HEK293 (cell line): ENCODE results near the gene ZNF217.

Experiments
- GFI1B ChIP-seq: fragments of 450-650 bp; formaldehyde crosslinking; IDR thresholded peaks from 2 replicates; pipeline ENCODE4 v1.5.1; 2016; ENCODE audit warnings: missing biosample characterization, missing genetic modification characterization
- GLIS1 ChIP-seq: fragments of 450-650 bp; formaldehyde crosslinking; IDR thresholded peaks from 2 replicates; pipeline ENCODE4 v1.5.1; 2016; ENCODE audit warnings: missing biosample characterization, missing genetic modification characterization
- MYNN ChIP-seq: fragments of 450-650 bp; formaldehyde crosslinking; IDR thresholded peaks from 2 replicates; pipeline ENCODE4 v1.5.1; 2016; ENCODE audit warnings: missing biosample characterization, missing genetic modification characterization, borderline replicate concordance
- REPIN1 ChIP-seq: fragments of 450-650 bp; formaldehyde crosslinking; IDR thresholded peaks from 2 replicates; pipeline ENCODE4 v1.5.1; 2017; ENCODE audit warnings: missing biosample characterization, missing genetic modification characterization, low read depth
- TRIM28 ChIP-seq: IDR thresholded peaks from 2 replicates; pipeline ENCODE4 v1.6.1; 2011; ENCODE audit warnings: low read length, control low read depth, borderline replicate concordance
- ZBTB11 ChIP-seq: fragments of 450-650 bp; formaldehyde crosslinking; conservative IDR thresholded peaks from 2 replicates; pipeline ENCODE4 v1.5.1; 2016; ENCODE audit warnings: low read depth, missing biosample characterization, missing genetic modification characterization
- ZBTB20 ChIP-seq: fragments of 450-650 bp; formaldehyde crosslinking; IDR thresholded peaks from 2 replicates; pipeline ENCODE4 v1.5.1; 2016; ENCODE audit warnings: missing biosample characterization, missing genetic modification characterization
- ZBTB21 ChIP-seq: fragments of 450-650 bp; formaldehyde crosslinking; IDR thresholded peaks from 2 replicates; pipeline ENCODE4 v1.5.1; 2017; ENCODE audit warnings: missing biosample characterization, missing genetic modification characterization
- ZBTB26 ChIP-seq: fragments of 450-650 bp; formaldehyde crosslinking; optimal IDR thresholded peaks from 2 replicates; pipeline ENCODE3; 2016; ENCODE audit warnings: missing biosample characterization, mild to moderate bottlenecking, missing genetic modification characterization
- ZFP3 ChIP-seq: fragments of 450-650 bp; formaldehyde crosslinking; IDR thresholded peaks from 2 replicates; pipeline ENCODE4 v1.5.1; 2016; ENCODE audit warnings: low read depth, missing biosample characterization, missing genetic modification characterization
- ZNF132 ChIP-seq: fragments of 450-650 bp; formaldehyde crosslinking; IDR thresholded peaks from 2 replicates; pipeline ENCODE4 v1.5.1; 2017; ENCODE audit warnings: missing biosample characterization, missing genetic modification characterization, borderline replicate concordance
- ZNF148 ChIP-seq: fragments of 450-650 bp; formaldehyde crosslinking; IDR thresholded peaks from 2 replicates; pipeline ENCODE4 v1.5.0; 2017; ENCODE audit warnings: missing biosample characterization, missing genetic modification characterization, borderline replicate concordance
- ZNF280D ChIP-seq: fragments of 450-650 bp; formaldehyde crosslinking; IDR thresholded peaks from 2 replicates; pipeline ENCODE4 v1.5.1; 2016; ENCODE audit warnings: missing biosample characterization, missing genetic modification characterization
- ZNF362 ChIP-seq: fragments of 450-650 bp; formaldehyde crosslinking; IDR thresholded peaks from 2 replicates; pipeline ENCODE4 v1.5.1; 2016; ENCODE audit warnings: missing biosample characterization, missing genetic modification characterization
- ZNF426 ChIP-seq: fragments of 450-650 bp; formaldehyde crosslinking; IDR thresholded peaks from 2 replicates; pipeline ENCODE4 v1.5.1; 2017; ENCODE audit warnings: missing biosample characterization, missing genetic modification characterization, mild to moderate bottlenecking, inconsistent platforms, moderate library complexity
- ZNF561 ChIP-seq: fragments of 450-650 bp; IDR thresholded peaks from 2 replicates; pipeline ENCODE4 v1.5.1; 2018; ENCODE audit warnings: missing biosample characterization, missing genetic modification characterization, borderline replicate concordance
- ZNF623 ChIP-seq: fragments of 450-650 bp; formaldehyde crosslinking; IDR thresholded peaks from 2 replicates; pipeline ENCODE4 v1.5.1; 2016; ENCODE audit warnings: missing biosample characterization, missing genetic modification characterization
- ZNF645 ChIP-seq: fragments of 450-650 bp; formaldehyde crosslinking; IDR thresholded peaks from 2 replicates; pipeline ENCODE4; 2016; ENCODE audit warnings: missing biosample characterization, missing genetic modification characterization
- ZNF664 ChIP-seq: fragments of 450-650 bp; formaldehyde crosslinking; IDR thresholded peaks from 2 replicates; pipeline ENCODE4 v1.5.1; 2016; ENCODE audit warnings: missing biosample characterization, missing genetic modification characterization
- ZNF677 ChIP-seq: fragments of 450-650 bp; IDR thresholded peaks from 2 replicates; pipeline ENCODE4 v1.5.0; 2018; ENCODE audit warnings: missing biosample characterization, mild to moderate bottlenecking, missing genetic modification characterization, moderate library complexity
- ZNF692 ChIP-seq: fragments of 450-650 bp; formaldehyde crosslinking; IDR thresholded peaks from 2 replicates; pipeline ENCODE4 v1.5.1; 2016; ENCODE audit warnings: missing biosample characterization, missing genetic modification characterization
- ZNF768 ChIP-seq: fragments of 450-650 bp; formaldehyde crosslinking; IDR thresholded peaks from 2 replicates; pipeline ENCODE4 v1.5.1; 2018; ENCODE audit warnings: missing biosample characterization, mild to moderate bottlenecking, missing genetic modification characterization
- ZSCAN16 ChIP-seq: fragments of 450-650 bp; formaldehyde crosslinking; IDR thresholded peaks from 2 replicates; pipeline ENCODE4 v1.5.1; 2016; ENCODE audit warnings: missing biosample characterization, missing genetic modification characterization

The ZNF217 gene

GRCh38 chr20:53579581-53580375 is 13.9 kb downstream of the ZNF217 start (continued):
- no peak for TF ChIP-seq ZNF623 (tag by site-specific recombination)
- TF ChIP-seq ZBTB20 (tag by site-specific recombination), result peak; percentile 95
- TF ChIP-seq ZNF280D, result no peak
- TF ChIP-seq ZNF768 (tag by site-specific recombination), result no peak
- TF ChIP-seq TRIM28, result 0 out of 2 replicates have a peak, but pooled peaks have one; percentile 15
- no peak; the same call in 1 of the 2 replicates for TF ChIP-seq ZNF664 (tag by site-specific recombination)
- TF ChIP-seq ZBTB26, result no peak
- no peak for TF ChIP-seq ZNF645 (tag by site-specific recombination)
- no peak for TF ChIP-seq ZFP3 (tag by site-specific recombination)
- no peak for TF ChIP-seq MYNN (tag by site-specific recombination)
- no peak for TF ChIP-seq ZNF426
- no peak for TF ChIP-seq GFI1B (tag by site-specific recombination)
- no peak for TF ChIP-seq ZNF132
- 0 out of 2 replicates have a peak, but pooled peaks have one; percentile 41 for TF ChIP-seq ZNF561 (tag by site-specific recombination)
- no peak; the same call in 1 of the 2 replicates for TF ChIP-seq ZNF692
- no peak for TF ChIP-seq ZNF148
- no peak for TF ChIP-seq ZNF677 (tag by site-specific recombination)
- no peak for TF ChIP-seq REPIN1 (tag by site-specific recombination)
- no peak; the same call in 1 of the 2 replicates for TF ChIP-seq ZBTB21 (tag by site-specific recombination)
- TF ChIP-seq ZNF362 (tag by site-specific recombination), result no peak
- TF ChIP-seq GLIS1 (tag by site-specific recombination), result peak; percentile 57
- TF ChIP-seq ZBTB11 (tag by site-specific recombination), result no peak
- 0 out of 2 replicates have a peak, but pooled peaks have one; percentile 66 for TF ChIP-seq ZSCAN16 (tag by site-specific recombination)
